ENCODE measurements around the gene TMEM221. TPM values are rescaled to one million over a fixed set of nuclear protein-coding genes. Genes with fewer than 3 reads are reported as not detected.

TMEM221 gene
- total RNA-seq, 1 experiment from 2014 or later: not detected

GRCh38 chr19:17401628-17402027 is 46.8 kb downstream of the TMEM221 start:
- Histone ChIP-seq H3K36me3 (ENCODE audit: control insufficient read depth, insufficient read depth, low read length) (peaks cover 2% of the 10 kb centered on the region; the same call in 1 of the 2 replicates), H3K4me3 (ENCODE audit: low read depth, low read length) (no peak overlapping the region), H3K27me3 (replicated peaks; ENCODE audit: control insufficient read depth, insufficient read depth, low read length) (no peaks in the 10 kb centered on the region), H3K4me1 (peaks cover 9% of the 10 kb centered on the region), H3K9me3 (no peaks in the 10 kb centered on the region)
- TF ChIP-seq CTCF (IDR thresholded peaks at IDR 0.05; ENCODE audit: insufficient read depth in 1 of 2, low read depth in 1 of 2, low read length in 1 of 2, severe bottlenecking in 1 of 2, unreplicated experiment in 1 of 2): no peak
- intact Hi-C loops (cut with micrococcal nuclease; ENCODE audit: unreplicated experiment): no loop called here
- H3K4me1 Mint-ChIP-seq (ENCODE audit: low read depth, unreplicated experiment): no peaks in the 10 kb centered on the region
- no peaks in the 10 kb centered on the region for H3K27me3 Mint-ChIP-seq (ENCODE audit: insufficient read depth, unreplicated experiment)
- ChIA-PET CTCF (no interaction called here), POLR2A (no interaction called here)
- DNase-seq: no peak
- no peak overlapping the region for H3K27ac Mint-ChIP-seq (ENCODE audit: unreplicated experiment)
- H3K9me3 Mint-ChIP-seq (ENCODE audit: unreplicated experiment): no peaks in the 10 kb centered on the region
- BruUV-seq (replicated peaks): no TSS peak
- no peak overlapping the region for H3K4me3 Mint-ChIP-seq (ENCODE audit: unreplicated experiment)
- peaks cover 21% of the 10 kb centered on the region for H3K36me3 Mint-ChIP-seq (ENCODE audit: insufficient read depth, unreplicated experiment)

- DNase-seq: no peak
- Histone ChIP-seq H3K4me3 (ENCODE audit: low read depth, low read length) (no peak overlapping the region), H3K9me3 (no peaks in the 10 kb centered on the region), H3K27me3 (replicated peaks; ENCODE audit: control insufficient read depth, insufficient read depth, low read length) (no peaks in the 10 kb centered on the region), H3K4me1 (no peaks in the 10 kb centered on the region), H3K36me3 (ENCODE audit: control insufficient read depth, insufficient read depth, low read length) (peaks cover 2% of the 10 kb centered on the region; the same call in 1 of the 2 replicates)
- no peaks in the 10 kb centered on the region for H3K9me3 Mint-ChIP-seq (ENCODE audit: unreplicated experiment)
- TF ChIP-seq CTCF (IDR thresholded peaks at IDR 0.05; ENCODE audit: insufficient read depth in 1 of 2, low read depth in 1 of 2, low read length in 1 of 2, severe bottlenecking in 1 of 2, unreplicated experiment in 1 of 2): no peak
- ChIA-PET CTCF (no interaction called here), POLR2A (no interaction called here)
- no TSS peak for BruUV-seq (replicated peaks)
- intact Hi-C loops (cut with micrococcal nuclease; ENCODE audit: unreplicated experiment): no loop called here
- H3K27me3 Mint-ChIP-seq (ENCODE audit: insufficient read depth, unreplicated experiment): no peaks in the 10 kb centered on the region
- H3K4me3 Mint-ChIP-seq (ENCODE audit: unreplicated experiment): no peak overlapping the region
- no peak overlapping the region for H3K27ac Mint-ChIP-seq (ENCODE audit: unreplicated experiment)
- H3K4me1 Mint-ChIP-seq (ENCODE audit: low read depth, unreplicated experiment): no peaks in the 10 kb centered on the region
- H3K36me3 Mint-ChIP-seq (ENCODE audit: insufficient read depth, unreplicated experiment): peaks cover 13% of the 10 kb centered on the region
Measured at GRCh38 chr19:17398902-17399527, 49.5 kb downstream of the TMEM221 start.

- Mint-ChIP-seq H3K27me3 (ENCODE audit: insufficient read depth, unreplicated experiment) (no peaks in the 10 kb centered on the region), H3K4me1 (ENCODE audit: low read depth, unreplicated experiment) (peaks cover 6% of the 10 kb centered on the region), H3K9me3 (ENCODE audit: unreplicated experiment) (no peaks in the 10 kb centered on the region), H3K4me3 (ENCODE audit: unreplicated experiment) (no peak overlapping the region), H3K27ac (ENCODE audit: unreplicated experiment) (no peak overlapping the region), H3K36me3 (ENCODE audit: insufficient read depth, unreplicated experiment) (peaks cover 6% of the 10 kb centered on the region)
- CTCF ChIA-PET: interaction anchor here (0.6 kb wide), 1 partner anchor 9 kb away, joined by 3 read pairs; no protein-coding TSS in a partner anchor
- H3K4me3 ChIP-seq (ENCODE audit: low read depth, low read length): no peak overlapping the region
- 0 out of 2 replicates have a peak, but pooled peaks cover 5% of the 10 kb centered on the region for H3K4me1 ChIP-seq
- H3K36me3 ChIP-seq (ENCODE audit: control insufficient read depth, insufficient read depth, low read length): no peaks in the 10 kb centered on the region
- no peaks in the 10 kb centered on the region for H3K27me3 ChIP-seq (replicated peaks; ENCODE audit: control insufficient read depth, insufficient read depth, low read length)
- BruUV-seq (replicated peaks): no TSS peak
- peaks cover 3% of the 10 kb centered on the region; the same call in 1 of the 2 replicates for H3K9me3 ChIP-seq
- POLR2A ChIA-PET: no interaction called here
- intact Hi-C loops (cut with micrococcal nuclease; ENCODE audit: unreplicated experiment): loop anchor here (1.0 kb wide), 1 partner anchor 71 kb away; no protein-coding TSS in a partner anchor
- DNase-seq: peak; percentile 56 to 72
- peak; percentile 59 to 63 for TF ChIP-seq CTCF (IDR thresholded peaks at IDR 0.05; ENCODE audit: insufficient read depth in 1 of 2, low read depth in 1 of 2, low read length in 1 of 2, severe bottlenecking in 1 of 2, unreplicated experiment in 1 of 2)
Measured at GRCh38 chr19:17394891-17395415, 53.5 kb downstream of the TMEM221 start.
